A549 (cell line): ENCODE measurements around the gene RELL1.

Source experiments
- CEBPB ChIP-seq, 2 experiments: fragments of >200 bp in 1 of 2; sonication (Bioruptor Twin) in 1 of 2; formaldehyde crosslinking in 1 of 2; IDR thresholded peaks; 2 replicates each; pipeline ENCODE4 v1.6.1; 2012 to 2016
- CTCF ChIP-seq: fragments of >200 bp; sonication (Bioruptor Twin); formaldehyde crosslinking; IDR thresholded peaks from 3 replicates; pipeline ENCODE4 v1.5.1; 2016
- EP300 ChIP-seq, 2 experiments: fragments of >200 bp; sonication (Bioruptor Twin); formaldehyde crosslinking; IDR thresholded peaks; 2 replicates in 1 of 2; 3 replicates in 1 of 2; pipeline ENCODE4 v1.6.1; 2016 to 2017
- HMGXB4 ChIP-seq: fragments of 250-450 bp; sonication (Bioruptor Pico); IDR thresholded peaks from 2 replicates; pipeline ENCODE4 v1.5.0; 2021; ENCODE audit warnings: mild to moderate bottlenecking, moderate library complexity, borderline replicate concordance
- MAFK ChIP-seq: fragments of 450-650 bp; IDR thresholded peaks from 2 replicates; pipeline ENCODE4 v1.6.1; 2014; ENCODE audit not compliant: partially characterized antibody
- MAX ChIP-seq: IDR thresholded peaks from 2 replicates; pipeline ENCODE4 v1.6.1; 2012
- NR3C1 ChIP-seq: fragments of >200 bp; sonication (Bioruptor Twin); formaldehyde crosslinking; IDR thresholded peaks from 3 replicates; pipeline ENCODE4 v1.6.1; 2017
- POLR2A ChIP-seq: IDR thresholded peaks from 2 replicates; pipeline ENCODE4 v1.6.1; 2012; ENCODE audit warnings: mild to moderate bottlenecking, low read length
- RAD21 ChIP-seq, 2 experiments: fragments of >200 bp in 1 of 2; sonication (Bioruptor Twin) in 1 of 2; formaldehyde crosslinking in 1 of 2; IDR thresholded peaks in 1 of 2; conservative IDR thresholded peaks in 1 of 2; 2 replicates in 1 of 2; 3 replicates in 1 of 2; pipeline ENCODE4 v1.6.1; 2012 to 2018; ENCODE audit warnings: inconsistent platforms in 1 of 2
- REST ChIP-seq: fragments of 200-600 bp; sonication (generic); IDR thresholded peaks from 2 replicates; pipeline ENCODE4 v1.6.1; 2016; ENCODE audit warnings: antibody characterized with exemption, mild to moderate bottlenecking, moderate library complexity
- SMC3 ChIP-seq: fragments of >200 bp; sonication (Bioruptor Twin); formaldehyde crosslinking; IDR thresholded peaks from 3 replicates; pipeline ENCODE4 v1.6.1; 2018; ENCODE audit warnings: inconsistent platforms
- USF2 ChIP-seq: fragments of 450-650 bp; IDR thresholded peaks from 2 replicates; pipeline ENCODE4 v1.6.1; 2014; ENCODE audit warnings: antibody characterized with exemption
- ZFP36 ChIP-seq: fragments of 450-650 bp; IDR thresholded peaks from 2 replicates; pipeline ENCODE4 v1.6.1; 2014; ENCODE audit warnings: borderline replicate concordance; ENCODE audit not compliant: partially characterized antibody
- TF ChIP-seq, protein P1 (sequence below): IDR thresholded peaks from 2 replicates; pipeline ENCODE4 v1.6.1; 2012

- TF ChIP-seq REST (no peak), CTCF (no peak), EP300 (IDR thresholded peaks at IDR 0.05) (no peak), POLR2A (no peak), MAFK (no peak), ZFP36 (no peak), MAX (no peak), CEBPB (IDR thresholded peaks at IDR 0.05) (no peak), SMC3 (no peak), NR3C1 (no peak), RAD21 (conservative IDR thresholded peaks at IDR 0.05 in 1 of 2, IDR thresholded peaks at IDR 0.05 in 1 of 2) (no peak), USF2 (no peak), HMGXB4 (no peak)
- TF ChIP-seq, protein P1, sequence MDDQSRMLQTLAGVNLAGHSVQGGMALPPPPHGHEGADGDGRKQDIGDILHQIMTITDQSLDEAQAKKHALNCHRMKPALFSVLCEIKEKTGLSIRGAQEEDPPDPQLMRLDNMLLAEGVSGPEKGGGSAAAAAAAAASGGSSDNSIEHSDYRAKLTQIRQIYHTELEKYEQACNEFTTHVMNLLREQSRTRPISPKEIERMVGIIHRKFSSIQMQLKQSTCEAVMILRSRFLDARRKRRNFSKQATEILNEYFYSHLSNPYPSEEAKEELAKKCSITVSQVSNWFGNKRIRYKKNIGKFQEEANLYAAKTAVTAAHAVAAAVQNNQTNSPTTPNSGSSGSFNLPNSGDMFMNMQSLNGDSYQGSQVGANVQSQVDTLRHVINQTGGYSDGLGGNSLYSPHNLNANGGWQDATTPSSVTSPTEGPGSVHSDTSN: no peak
Measured at GRCh38 chr4:37612811-37613210, 73.4 kb downstream of the RELL1 start.
